Mammary epithelial cell (primary cell): Measurements from ENCODE around the gene SIGLEC5.

Experiments used
- CTCF ChIP-seq, 2 donors: IDR thresholded peaks in 1 of 2; conservative IDR thresholded peaks in 1 of 2; 2 replicates each; pipeline ENCODE4 v1.5.1; 2011 to 2012; ENCODE audit warnings: inconsistent platforms in 2 of 2, low read length in 2 of 2, mild to moderate bottlenecking in 2 of 2, control low read depth in 1 of 2, low read depth in 1 of 2; ENCODE audit not compliant: insufficient read depth in 1 of 2; ENCODE audit errors: extremely low read depth in 1 of 2
- EZH2 ChIP-seq: IDR thresholded peaks from 2 replicates; pipeline ENCODE4 v1.6.1; 2012; ENCODE audit warnings: low read length, inconsistent platforms, borderline replicate concordance

- TF ChIP-seq CTCF (conservative IDR thresholded peaks at IDR 0.05 in 1 of 2, IDR thresholded peaks at IDR 0.05 in 1 of 2; ENCODE audit: extremely low read depth in 1 of 2, insufficient read depth in 1 of 2, low read depth in 1 of 2, low read length in 2 of 2) (no peak), EZH2 (no peak)
These were observed 61.7 kb downstream of the SIGLEC5 start for GRCh38 chr19:51568456-51568855.
